ENCODE results near the gene DUS1L.

DNA sequence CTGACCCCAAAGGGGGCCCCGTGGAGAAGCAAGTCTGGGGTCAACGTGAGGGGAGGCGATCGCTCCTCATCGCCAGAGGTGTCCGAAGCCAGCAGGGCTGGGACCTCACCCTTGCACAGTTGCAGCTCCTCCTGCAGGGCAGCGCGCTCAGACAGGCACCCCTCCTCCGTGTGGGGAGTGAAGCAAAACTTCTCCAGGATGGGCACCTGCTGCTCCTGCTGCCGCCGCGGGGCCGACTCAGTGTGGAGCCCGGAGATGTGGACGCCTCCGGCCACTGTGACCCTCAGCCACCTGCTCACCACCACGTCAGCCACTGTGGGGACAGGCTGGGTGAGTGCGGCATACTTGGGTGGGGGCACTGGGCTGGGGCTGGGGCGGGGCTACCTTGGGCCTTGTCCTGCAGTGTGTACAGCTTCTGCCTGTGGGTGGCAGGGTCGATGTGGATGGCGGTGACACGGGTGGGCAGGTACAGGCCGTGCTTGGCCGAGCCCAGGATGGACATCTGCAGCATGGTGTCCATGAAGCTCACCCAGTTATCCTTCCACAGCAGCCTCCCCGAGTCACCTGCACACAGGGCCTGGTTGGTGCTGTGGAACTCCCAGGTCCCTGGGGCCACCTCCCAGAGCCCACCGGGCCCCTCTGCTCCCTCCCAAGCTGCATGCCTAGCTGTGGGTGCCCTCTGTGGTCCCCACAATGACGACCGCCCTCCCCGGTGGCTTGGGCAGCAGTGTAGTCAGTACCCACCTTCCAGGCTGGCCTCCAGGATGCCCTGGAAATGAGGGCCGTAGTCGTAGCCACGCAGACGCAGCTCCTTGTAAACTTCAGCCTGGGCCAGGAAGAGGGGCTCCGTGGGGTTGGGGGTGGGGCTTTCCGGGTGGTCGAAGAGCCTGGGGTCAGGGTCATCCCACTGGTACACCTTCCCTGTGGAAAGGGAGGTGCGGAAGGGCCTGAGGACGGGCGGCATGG, 21.6 kb upstream of the DUS1L start:
- TF ChIP-seq EP300 (IDR thresholded peaks at IDR 0.05; ENCODE audit: low read depth) (no peak), POLR2AphosphoS5 (IDR thresholded peaks at IDR 0.05) (no peak), POLR2A (IDR thresholded peaks at IDR 0.05) (no peak)
- TF ChIP-seq, protein P1, sequence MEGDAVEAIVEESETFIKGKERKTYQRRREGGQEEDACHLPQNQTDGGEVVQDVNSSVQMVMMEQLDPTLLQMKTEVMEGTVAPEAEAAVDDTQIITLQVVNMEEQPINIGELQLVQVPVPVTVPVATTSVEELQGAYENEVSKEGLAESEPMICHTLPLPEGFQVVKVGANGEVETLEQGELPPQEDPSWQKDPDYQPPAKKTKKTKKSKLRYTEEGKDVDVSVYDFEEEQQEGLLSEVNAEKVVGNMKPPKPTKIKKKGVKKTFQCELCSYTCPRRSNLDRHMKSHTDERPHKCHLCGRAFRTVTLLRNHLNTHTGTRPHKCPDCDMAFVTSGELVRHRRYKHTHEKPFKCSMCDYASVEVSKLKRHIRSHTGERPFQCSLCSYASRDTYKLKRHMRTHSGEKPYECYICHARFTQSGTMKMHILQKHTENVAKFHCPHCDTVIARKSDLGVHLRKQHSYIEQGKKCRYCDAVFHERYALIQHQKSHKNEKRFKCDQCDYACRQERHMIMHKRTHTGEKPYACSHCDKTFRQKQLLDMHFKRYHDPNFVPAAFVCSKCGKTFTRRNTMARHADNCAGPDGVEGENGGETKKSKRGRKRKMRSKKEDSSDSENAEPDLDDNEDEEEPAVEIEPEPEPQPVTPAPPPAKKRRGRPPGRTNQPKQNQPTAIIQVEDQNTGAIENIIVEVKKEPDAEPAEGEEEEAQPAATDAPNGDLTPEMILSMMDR (IDR thresholded peaks at IDR 0.05): no peak
